Measurements from ENCODE around the gene KPNA2.

DNA sequence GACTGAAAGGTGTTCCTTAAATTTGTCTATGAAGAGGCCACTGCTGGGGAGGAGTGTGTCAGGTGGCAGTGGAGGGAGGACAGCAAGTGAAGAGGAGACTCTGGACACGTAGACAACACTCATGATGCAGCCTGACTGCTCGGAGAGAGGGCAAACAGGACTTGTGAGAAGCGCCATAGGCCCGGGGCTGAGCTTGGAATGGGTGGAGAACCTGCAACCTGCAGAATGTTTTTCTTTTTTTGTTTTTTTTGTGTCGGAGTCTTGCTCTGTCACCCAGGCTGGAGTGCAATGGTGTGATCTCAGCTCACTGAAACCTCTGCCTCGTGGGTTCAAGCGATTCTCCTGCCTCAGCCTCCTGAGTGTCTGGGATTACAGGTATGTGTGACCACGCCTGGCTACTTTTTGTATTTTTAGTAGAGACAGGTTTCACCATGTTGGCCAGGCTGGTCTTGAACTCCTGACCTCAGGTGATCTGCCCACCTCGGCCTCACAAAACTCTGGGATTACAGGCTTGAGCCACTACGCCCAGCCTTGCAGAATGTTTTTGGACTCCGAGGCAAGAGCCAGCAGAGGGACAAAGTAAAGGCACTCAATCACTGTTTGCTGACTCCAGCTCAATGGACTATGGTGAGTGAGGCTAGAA, 20.3 kb upstream of the KPNA2 start:
- no peak for TF ChIP-seq POLR2A (IDR thresholded peaks at IDR 0.05)
- TF ChIP-seq, protein P1, sequence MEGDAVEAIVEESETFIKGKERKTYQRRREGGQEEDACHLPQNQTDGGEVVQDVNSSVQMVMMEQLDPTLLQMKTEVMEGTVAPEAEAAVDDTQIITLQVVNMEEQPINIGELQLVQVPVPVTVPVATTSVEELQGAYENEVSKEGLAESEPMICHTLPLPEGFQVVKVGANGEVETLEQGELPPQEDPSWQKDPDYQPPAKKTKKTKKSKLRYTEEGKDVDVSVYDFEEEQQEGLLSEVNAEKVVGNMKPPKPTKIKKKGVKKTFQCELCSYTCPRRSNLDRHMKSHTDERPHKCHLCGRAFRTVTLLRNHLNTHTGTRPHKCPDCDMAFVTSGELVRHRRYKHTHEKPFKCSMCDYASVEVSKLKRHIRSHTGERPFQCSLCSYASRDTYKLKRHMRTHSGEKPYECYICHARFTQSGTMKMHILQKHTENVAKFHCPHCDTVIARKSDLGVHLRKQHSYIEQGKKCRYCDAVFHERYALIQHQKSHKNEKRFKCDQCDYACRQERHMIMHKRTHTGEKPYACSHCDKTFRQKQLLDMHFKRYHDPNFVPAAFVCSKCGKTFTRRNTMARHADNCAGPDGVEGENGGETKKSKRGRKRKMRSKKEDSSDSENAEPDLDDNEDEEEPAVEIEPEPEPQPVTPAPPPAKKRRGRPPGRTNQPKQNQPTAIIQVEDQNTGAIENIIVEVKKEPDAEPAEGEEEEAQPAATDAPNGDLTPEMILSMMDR (IDR thresholded peaks at IDR 0.05 in 8 of 11, conservative IDR thresholded peaks at IDR 0.05 in 3 of 11) = no peak
- no peak for TF ChIP-seq POLR2AphosphoS5 (IDR thresholded peaks at IDR 0.05)
